ENCODE results near the gene TTLL11. TPM values are rescaled to one million over a fixed set of nuclear protein-coding genes. Genes with fewer than 3 reads are reported as not detected.

Gene TTLL11
- total and polyA plus RNA-seq, 4 donors, result 3.6 to 7.8 (median 5.9) TPM

- no peak overlapping the region for H3K9ac ChIP-seq (ENCODE audit: insufficient read depth in 1 of 2, low read length in 2 of 2)
- DNase-seq (no peak), ATAC-seq (ENCODE audit: insufficient read depth, low FRiP score) (no peak)
- H3K36me3 ChIP-seq (ENCODE audit: control insufficient read depth in 4 of 4, insufficient read depth in 4 of 4, low read length in 4 of 4), result no peaks in the 10 kb centered on the region
- no peak overlapping the region for H3K4me3 ChIP-seq
- no peak overlapping the region for H3K27ac ChIP-seq (ENCODE audit: low read depth in 1 of 2, low read length in 1 of 2)
- no peak for TF ChIP-seq CTCF (IDR thresholded peaks at IDR 0.05; ENCODE audit: control extremely low read depth, extremely low read depth)
- no peaks in the 10 kb centered on the region for H3K27me3 ChIP-seq (ENCODE audit: control insufficient read depth in 3 of 3, insufficient read depth in 3 of 3, low read length in 2 of 3)
- no peaks in the 10 kb centered on the region for H3K9me3 ChIP-seq (ENCODE audit: control insufficient read depth in 4 of 4, insufficient read depth in 3 of 4, low read length in 3 of 4)
- 89 to 98% methylated on average over 5 of the region's 5 CpGs for WGBS, 2 donors
- no peaks in the 10 kb centered on the region for H3K4me1 ChIP-seq (ENCODE audit: control insufficient read depth in 5 of 5, insufficient read depth in 5 of 5, low read length in 5 of 5)
These were observed 200.4 kb downstream of the TTLL11 start for GRCh38 chr9:121892706-121893105.

- Histone ChIP-seq H3K27me3 (ENCODE audit: control insufficient read depth in 3 of 3, insufficient read depth in 3 of 3, low read length in 2 of 3) (no peaks in the 10 kb centered on the region), H3K4me3 (no peak overlapping the region), H3K36me3 (ENCODE audit: control insufficient read depth in 4 of 4, insufficient read depth in 4 of 4, low read length in 4 of 4) (no peaks in the 10 kb centered on the region), H3K9me3 (ENCODE audit: control insufficient read depth in 4 of 4, insufficient read depth in 3 of 4, low read length in 3 of 4) (no peaks in the 10 kb centered on the region), H3K27ac (ENCODE audit: low read depth in 1 of 2, low read length in 1 of 2) (no peak overlapping the region), H3K4me1 (ENCODE audit: control insufficient read depth in 5 of 5, insufficient read depth in 5 of 5, low read length in 5 of 5) (no peaks in the 10 kb centered on the region), H3K9ac (ENCODE audit: insufficient read depth in 1 of 2, low read length in 2 of 2) (no peak overlapping the region)
- ATAC-seq (ENCODE audit: insufficient read depth, low FRiP score) (no peak), DNase-seq (no peak)
- 89 to 93% methylated on average over 2 of the region's 2 CpGs for WGBS, 2 donors
- TF ChIP-seq CTCF (IDR thresholded peaks at IDR 0.05; ENCODE audit: control extremely low read depth, extremely low read depth), result no peak
These were observed 202.4 kb downstream of the TTLL11 start for GRCh38 chr9:121890746-121891145.

DNA sequence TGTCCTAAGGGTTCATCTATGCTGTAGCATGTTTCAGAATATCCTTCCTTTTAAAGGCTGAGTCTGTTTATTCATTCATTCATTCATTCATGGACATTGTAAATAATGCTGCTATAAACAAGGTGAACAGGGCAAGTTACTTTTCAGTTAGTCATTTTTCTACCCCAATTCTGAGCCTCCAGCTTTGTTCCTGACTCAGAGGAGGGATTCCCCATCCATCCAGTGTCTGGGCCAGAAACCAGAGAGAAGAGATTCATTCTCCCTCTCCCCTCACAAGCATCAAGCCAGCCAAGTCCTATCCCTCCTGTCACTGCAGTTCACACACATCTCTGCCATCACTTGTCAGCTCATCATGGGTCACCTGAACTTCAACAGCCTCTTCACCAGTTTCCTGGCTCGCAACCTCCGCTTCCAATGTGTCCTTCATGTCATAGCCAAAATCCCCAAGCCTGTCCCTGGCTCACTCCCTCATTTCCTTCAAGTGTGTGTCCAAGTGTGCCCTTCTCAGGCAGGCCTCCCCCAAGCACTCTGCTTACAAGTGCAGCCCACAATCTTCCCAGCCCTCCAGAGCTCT is 203.0 kb downstream of the TTLL11 start:
- no peak for ATAC-seq (ENCODE audit: insufficient read depth, low FRiP score)
- Histone ChIP-seq H3K27me3 (ENCODE audit: control insufficient read depth in 3 of 3, insufficient read depth in 3 of 3, low read length in 2 of 3) (no peaks in the 10 kb centered on the region), H3K9ac (ENCODE audit: insufficient read depth in 1 of 2, low read length in 2 of 2) (no peak overlapping the region), H3K4me1 (ENCODE audit: control insufficient read depth in 5 of 5, insufficient read depth in 5 of 5, low read length in 5 of 5) (no peaks in the 10 kb centered on the region), H3K27ac (ENCODE audit: low read depth in 1 of 2, low read length in 1 of 2) (no peak overlapping the region), H3K4me3 (no peak overlapping the region), H3K36me3 (ENCODE audit: control insufficient read depth in 4 of 4, insufficient read depth in 4 of 4, low read length in 4 of 4) (no peaks in the 10 kb centered on the region), H3K9me3 (ENCODE audit: control insufficient read depth in 4 of 4, insufficient read depth in 3 of 4, low read length in 3 of 4) (no peaks in the 10 kb centered on the region)
- TF ChIP-seq CTCF (IDR thresholded peaks at IDR 0.05; ENCODE audit: control extremely low read depth, extremely low read depth), result no peak
- 91 to 96% methylated on average over 2 of the region's 2 CpGs for WGBS, 2 donors
- DNase-seq, result no peak

GRCh38 chr9:121888438-121888775 is 204.7 kb downstream of the TTLL11 start:
- 84 to 94% methylated on average over 4 of the region's 4 CpGs for WGBS, 2 donors
- H3K4me3 ChIP-seq, result no peak overlapping the region

More at GRCh38 chr9:121888438-121888775, 204.7 kb downstream of the TTLL11 start:
- no peak for DNase-seq
- H3K9ac ChIP-seq (ENCODE audit: insufficient read depth in 1 of 2, low read length in 2 of 2), result no peak overlapping the region
- H3K4me1 ChIP-seq (ENCODE audit: control insufficient read depth in 5 of 5, insufficient read depth in 5 of 5, low read length in 5 of 5), result peaks cover 0 to 14% (median 3%) of the 10 kb centered on the region in 5 donors
- ATAC-seq (ENCODE audit: insufficient read depth, low FRiP score), result no peak
- no peaks in the 10 kb centered on the region for H3K27me3 ChIP-seq (ENCODE audit: control insufficient read depth in 3 of 3, insufficient read depth in 3 of 3, low read length in 2 of 3)
- no peak overlapping the region for H3K27ac ChIP-seq (ENCODE audit: low read depth in 1 of 2, low read length in 1 of 2)
- no peak for TF ChIP-seq CTCF (IDR thresholded peaks at IDR 0.05; ENCODE audit: control extremely low read depth, extremely low read depth)
- no peaks in the 10 kb centered on the region for H3K36me3 ChIP-seq (ENCODE audit: control insufficient read depth in 4 of 4, insufficient read depth in 4 of 4, low read length in 4 of 4)
- no peaks in the 10 kb centered on the region for H3K9me3 ChIP-seq (ENCODE audit: control insufficient read depth in 4 of 4, insufficient read depth in 3 of 4, low read length in 3 of 4)
